Loucy (cell line): ENCODE results near the gene RPAIN.
A peak's percentile ranks its signal among the peaks of the same experiment; 100 is the strongest.

Experiments used
- H2AFZ ChIP-seq: fragments of 200-600 bp; sonication (generic); 2 replicates; pipeline ENCODE4 v1.6.0; 2016; ENCODE audit warnings: antibody characterized with exemption, mild to moderate bottlenecking, low read length, moderate library complexity
- H3F3A ChIP-seq: fragments of 200-600 bp; 2 replicates; pipeline ENCODE4 v1.6.0; 2016; ENCODE audit warnings: antibody characterized with exemption, low read depth, mild to moderate bottlenecking
- H3K27me3 ChIP-seq: fragments of 200-600 bp; sonication (generic); 2 replicates; pipeline ENCODE4 v1.6.1; 2014; ENCODE audit warnings: low read length, mild to moderate bottlenecking; ENCODE audit not compliant: insufficient read depth, poor library complexity, severe bottlenecking
- H3K36me3 ChIP-seq: fragments of 200-600 bp; sonication (generic); 2 replicates; pipeline ENCODE4 v1.6.1; 2016; ENCODE audit warnings: low read length; ENCODE audit not compliant: insufficient read depth
- H3K4me1 ChIP-seq: fragments of 200-600 bp; sonication (generic); 2 replicates; pipeline ENCODE4 v1.5.1; 2014; ENCODE audit warnings: low read length, mild to moderate bottlenecking; ENCODE audit not compliant: insufficient read depth, poor library complexity, severe bottlenecking
- H3K4me2 ChIP-seq: fragments of 200-600 bp; sonication (generic); 2 replicates; pipeline ENCODE4 v1.6.0; 2014; ENCODE audit warnings: antibody characterized with exemption, low read length, low read depth, mild to moderate bottlenecking; ENCODE audit not compliant: poor library complexity, severe bottlenecking
- H3K4me3 ChIP-seq: fragments of 200-600 bp; sonication (generic); 2 replicates; pipeline ENCODE4 v1.5.1; 2014; ENCODE audit warnings: low read length, mild to moderate bottlenecking, mixed read lengths; ENCODE audit not compliant: poor library complexity, severe bottlenecking
- H3K79me2 ChIP-seq: fragments of 200-600 bp; sonication (generic); 2 replicates; pipeline ENCODE4 v1.6.1; 2014; ENCODE audit warnings: low read length; ENCODE audit not compliant: insufficient read depth
- H3K9ac ChIP-seq: fragments of 200-600 bp; sonication (generic); 2 replicates; pipeline ENCODE4 v1.6.0; 2014; ENCODE audit warnings: mild to moderate bottlenecking, low read depth, low read length, moderate library complexity; ENCODE audit not compliant: poor library complexity, severe bottlenecking
- H3K9me2 ChIP-seq: fragments of 200-600 bp; sonication (generic); replicated peaks from 2 replicates; pipeline ENCODE4 v1.6.1; 2016; ENCODE audit warnings: low read depth, low read length, mixed read lengths
- H3K9me3 ChIP-seq: fragments of 200-600 bp; sonication (generic); 2 replicates; pipeline ENCODE4 v1.6.1; 2014; ENCODE audit warnings: mild to moderate bottlenecking, antibody characterized with exemption, low read length, low read depth; ENCODE audit not compliant: insufficient read depth
- H4K20me1 ChIP-seq: fragments of 200-600 bp; sonication (generic); 2 replicates; pipeline ENCODE4 v1.6.0; 2014; ENCODE audit warnings: antibody characterized with exemption, low read length, mild to moderate bottlenecking; ENCODE audit not compliant: insufficient read depth, poor library complexity, severe bottlenecking
- EZH2phosphoT487 ChIP-seq: fragments of 200-600 bp; IDR thresholded peaks from 2 replicates; pipeline ENCODE4 v1.6.1; 2018; ENCODE audit warnings: antibody characterized with exemption, mild to moderate bottlenecking, moderate library complexity, borderline replicate concordance
- TF ChIP-seq, protein P1 (sequence below): fragments of 200-600 bp; sonication (generic); conservative IDR thresholded peaks from 2 replicates; pipeline ENCODE4 v1.5.1; 2014; ENCODE audit warnings: mild to moderate bottlenecking, antibody characterized with exemption, low read length

Gene RPAIN

DNA sequence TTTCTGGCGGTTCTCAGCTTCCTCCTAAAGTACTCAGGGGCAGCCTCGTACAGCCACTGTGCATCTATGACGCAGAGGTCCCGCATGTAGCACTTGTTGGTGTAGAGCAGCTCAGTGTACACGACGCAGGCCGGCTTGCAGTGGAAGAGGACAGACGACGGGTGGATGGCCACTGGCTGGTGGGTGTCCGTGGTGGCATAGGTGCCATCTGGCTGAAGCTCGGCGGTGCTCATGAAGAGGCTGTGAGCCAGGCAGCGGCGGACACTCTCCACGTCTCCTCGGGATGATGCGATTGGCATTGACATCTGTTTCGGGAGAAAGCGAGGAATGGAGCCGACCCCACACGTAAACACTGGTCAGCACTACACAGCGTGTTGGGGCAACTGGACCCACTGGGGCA, 24.2 kb downstream of the RPAIN start:
- Histone ChIP-seq H4K20me1 (no peaks in the 10 kb centered on the region), H3K36me3 (peaks cover 65% of the 10 kb centered on the region; the same call in 1 of the 2 replicates), H3K9me3 (no peaks in the 10 kb centered on the region), H3F3A (peaks cover 5% of the 10 kb centered on the region; the same call in 1 of the 2 replicates), H3K79me2 (no peaks in the 10 kb centered on the region), H2AFZ (no peak overlapping the region), H3K4me3 (no peak overlapping the region), H3K4me2 (no peak overlapping the region), H3K27me3 (no peaks in the 10 kb centered on the region), H3K4me1 (peaks cover 4% of the 10 kb centered on the region), H3K9ac (no peak overlapping the region), H3K9me2 (no peaks in the 10 kb centered on the region)
- no peak for TF ChIP-seq EZH2phosphoT487
- TF ChIP-seq, protein P1, sequence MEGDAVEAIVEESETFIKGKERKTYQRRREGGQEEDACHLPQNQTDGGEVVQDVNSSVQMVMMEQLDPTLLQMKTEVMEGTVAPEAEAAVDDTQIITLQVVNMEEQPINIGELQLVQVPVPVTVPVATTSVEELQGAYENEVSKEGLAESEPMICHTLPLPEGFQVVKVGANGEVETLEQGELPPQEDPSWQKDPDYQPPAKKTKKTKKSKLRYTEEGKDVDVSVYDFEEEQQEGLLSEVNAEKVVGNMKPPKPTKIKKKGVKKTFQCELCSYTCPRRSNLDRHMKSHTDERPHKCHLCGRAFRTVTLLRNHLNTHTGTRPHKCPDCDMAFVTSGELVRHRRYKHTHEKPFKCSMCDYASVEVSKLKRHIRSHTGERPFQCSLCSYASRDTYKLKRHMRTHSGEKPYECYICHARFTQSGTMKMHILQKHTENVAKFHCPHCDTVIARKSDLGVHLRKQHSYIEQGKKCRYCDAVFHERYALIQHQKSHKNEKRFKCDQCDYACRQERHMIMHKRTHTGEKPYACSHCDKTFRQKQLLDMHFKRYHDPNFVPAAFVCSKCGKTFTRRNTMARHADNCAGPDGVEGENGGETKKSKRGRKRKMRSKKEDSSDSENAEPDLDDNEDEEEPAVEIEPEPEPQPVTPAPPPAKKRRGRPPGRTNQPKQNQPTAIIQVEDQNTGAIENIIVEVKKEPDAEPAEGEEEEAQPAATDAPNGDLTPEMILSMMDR, result no peak

DNA sequence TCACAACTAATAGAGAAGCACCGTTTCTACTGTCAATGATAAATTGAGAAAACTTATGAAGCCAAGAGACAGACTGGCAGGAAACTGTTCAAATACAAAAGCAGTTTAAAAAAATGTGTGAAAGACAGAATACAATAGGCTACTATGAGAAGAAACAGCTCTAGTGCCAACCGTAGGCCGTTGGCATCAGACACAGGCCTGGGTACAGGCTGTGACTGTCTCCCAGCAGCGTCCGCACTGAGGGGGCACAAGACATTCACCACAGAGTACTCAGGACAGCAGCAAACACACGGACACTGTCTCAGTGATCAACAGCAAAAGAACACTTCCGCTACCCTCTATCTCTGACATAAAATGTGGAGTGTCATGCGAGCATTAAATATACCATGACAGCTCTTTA, 26.8 kb downstream of the RPAIN start:
- TF ChIP-seq, protein P1, result no peak
- TF ChIP-seq EZH2phosphoT487, result no peak
- H3K9ac ChIP-seq, result no peak overlapping the region
- peaks cover 80% of the 10 kb centered on the region; the same call in 1 of the 2 replicates for H3K36me3 ChIP-seq
- no peaks in the 10 kb centered on the region for H3K9me2 ChIP-seq
- no peak overlapping the region for H2AFZ ChIP-seq
- no peak overlapping the region for H3K4me3 ChIP-seq
- H3K4me1 ChIP-seq, result no peaks in the 10 kb centered on the region
- no peaks in the 10 kb centered on the region for H3K79me2 ChIP-seq
- peaks cover 5% of the 10 kb centered on the region; the same call in 1 of the 2 replicates for H3F3A ChIP-seq
- H3K27me3 ChIP-seq, result no peaks in the 10 kb centered on the region
- H3K4me2 ChIP-seq, result no peak overlapping the region
- H4K20me1 ChIP-seq, result no peaks in the 10 kb centered on the region
- no peaks in the 10 kb centered on the region for H3K9me3 ChIP-seq

DNA sequence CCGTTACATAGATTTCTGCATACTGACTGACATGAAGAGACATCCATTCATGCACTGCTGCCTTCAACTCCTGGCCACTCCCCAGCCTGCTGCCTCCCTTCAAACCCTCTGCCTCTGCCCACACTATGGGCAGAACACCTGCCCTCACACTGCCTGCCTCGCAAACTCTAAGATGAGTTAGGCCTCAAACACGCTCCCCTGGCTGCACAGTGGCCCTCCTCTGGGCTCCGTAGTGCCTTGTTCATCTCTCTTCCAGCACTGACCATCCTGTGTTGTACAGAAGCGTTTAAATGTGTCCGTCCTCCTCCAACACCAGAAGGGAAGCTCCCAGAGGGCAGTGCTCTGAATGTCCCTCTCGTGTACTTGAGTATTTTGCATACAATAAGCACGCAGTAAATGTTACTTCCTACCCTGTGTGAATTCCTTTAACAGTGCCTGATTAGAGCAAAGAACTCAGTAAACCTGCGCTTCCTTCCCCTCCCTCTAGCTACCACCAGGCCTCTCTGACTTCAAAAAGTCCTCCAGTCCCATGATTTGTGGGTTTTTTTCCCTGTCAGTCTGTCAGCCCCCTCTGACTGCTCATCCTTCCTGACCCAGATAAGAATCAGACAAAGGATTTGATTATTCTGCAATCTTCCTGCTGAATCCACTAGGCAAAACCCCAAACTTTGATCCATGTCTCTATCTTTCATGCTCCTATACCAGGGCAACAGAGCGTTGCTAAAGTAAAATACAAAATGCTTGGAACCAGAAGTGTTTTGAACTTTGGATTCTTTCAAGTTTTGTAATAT, 44.9 kb downstream of the RPAIN start:
- Histone ChIP-seq H3K9ac (peak overlapping the region; percentile 93), H3K4me1 (peaks cover 31% of the 10 kb centered on the region), H3K4me2 (peak overlapping the region; percentile 92)

More for the DNA sequence above, 44.9 kb downstream of the RPAIN start:
- Histone ChIP-seq H4K20me1 (peaks cover 41% of the 10 kb centered on the region), H3K79me2 (peaks cover 67% of the 10 kb centered on the region), H3K9me3 (no peaks in the 10 kb centered on the region), H3K9me2 (no peaks in the 10 kb centered on the region), H2AFZ (no peak overlapping the region), H3K27me3 (no peaks in the 10 kb centered on the region), H3K4me3 (peak overlapping the region; percentile 96), H3F3A (no peaks in the 10 kb centered on the region), H3K36me3 (peaks cover 19% of the 10 kb centered on the region; the same call in 1 of the 2 replicates)
- TF ChIP-seq EZH2phosphoT487, result no peak
- TF ChIP-seq, protein P1, result no peak
